Peyer's patch (tissue), 4 donors: ENCODE data around the gene RHOG.

Experiments used
- POLR2A ChIP-seq, 2 donors: fragments of 450-650 bp; IDR thresholded peaks; one replicate each; pipeline ENCODE4 v1.5.1; 2017; ENCODE audit warnings: antibody characterized with exemption in 2 of 2, mild to moderate bottlenecking in 2 of 2, moderate library complexity in 2 of 2
- TF ChIP-seq, protein P1 (sequence below), 6 experiments: fragments of 450-650 bp in 4 of 6; fragments of 200-600 bp in 2 of 6; sonication (generic) in 1 of 6; IDR thresholded peaks; one replicate each; pipeline ENCODE4 v1.5.1; 2017 to 2019; ENCODE audit warnings: antibody characterized with exemption in 6 of 6, mild to moderate bottlenecking in 3 of 6, moderate library complexity in 1 of 6

DNA sequence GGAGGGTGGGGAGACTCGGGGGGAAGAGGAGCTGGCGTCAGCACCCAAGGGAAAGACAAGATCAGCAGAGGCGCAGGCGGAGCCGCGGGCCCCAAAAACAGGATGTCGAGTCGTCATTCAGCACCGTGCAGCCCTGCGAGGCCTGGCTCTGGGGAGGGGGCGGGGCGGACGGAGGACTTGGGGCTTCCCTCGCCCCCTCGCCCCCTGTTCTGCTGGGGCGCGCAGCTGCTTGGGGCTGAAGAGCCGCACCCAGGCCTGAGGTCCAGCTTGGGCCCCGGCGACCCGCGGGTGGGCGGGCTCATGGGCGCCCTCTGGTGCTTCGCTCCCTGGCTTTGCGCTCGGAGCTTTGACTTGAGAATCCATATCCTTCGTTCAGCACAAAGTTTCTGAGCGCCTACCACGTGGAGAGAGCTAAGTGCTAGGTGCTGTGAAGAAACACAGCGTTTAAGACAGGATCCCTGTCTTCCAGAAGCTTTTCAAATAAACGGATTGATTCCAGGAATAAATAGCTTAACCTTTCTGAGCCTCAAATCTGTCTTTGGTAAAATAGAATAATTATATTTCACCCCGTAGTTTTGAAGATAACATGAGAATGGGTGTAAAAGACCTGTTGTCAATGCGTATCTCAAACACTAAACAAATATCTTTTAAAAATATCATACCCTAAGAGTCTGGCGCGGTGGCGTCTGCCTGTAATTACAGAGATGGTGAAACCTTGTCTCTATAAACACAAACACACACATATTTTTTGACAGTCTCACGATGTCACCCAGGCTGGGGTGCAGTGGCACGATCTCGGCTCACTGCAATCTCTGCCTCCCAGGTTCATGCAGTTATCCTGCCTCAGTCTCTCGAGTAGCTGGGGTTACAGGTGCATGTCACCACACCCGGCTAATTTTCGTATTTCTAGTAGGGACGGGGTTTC lies 929 bp upstream of the RHOG start:
- peak; percentile 43 to 55 for TF ChIP-seq POLR2A (IDR thresholded peaks at IDR 0.05)
- TF ChIP-seq, protein P1, sequence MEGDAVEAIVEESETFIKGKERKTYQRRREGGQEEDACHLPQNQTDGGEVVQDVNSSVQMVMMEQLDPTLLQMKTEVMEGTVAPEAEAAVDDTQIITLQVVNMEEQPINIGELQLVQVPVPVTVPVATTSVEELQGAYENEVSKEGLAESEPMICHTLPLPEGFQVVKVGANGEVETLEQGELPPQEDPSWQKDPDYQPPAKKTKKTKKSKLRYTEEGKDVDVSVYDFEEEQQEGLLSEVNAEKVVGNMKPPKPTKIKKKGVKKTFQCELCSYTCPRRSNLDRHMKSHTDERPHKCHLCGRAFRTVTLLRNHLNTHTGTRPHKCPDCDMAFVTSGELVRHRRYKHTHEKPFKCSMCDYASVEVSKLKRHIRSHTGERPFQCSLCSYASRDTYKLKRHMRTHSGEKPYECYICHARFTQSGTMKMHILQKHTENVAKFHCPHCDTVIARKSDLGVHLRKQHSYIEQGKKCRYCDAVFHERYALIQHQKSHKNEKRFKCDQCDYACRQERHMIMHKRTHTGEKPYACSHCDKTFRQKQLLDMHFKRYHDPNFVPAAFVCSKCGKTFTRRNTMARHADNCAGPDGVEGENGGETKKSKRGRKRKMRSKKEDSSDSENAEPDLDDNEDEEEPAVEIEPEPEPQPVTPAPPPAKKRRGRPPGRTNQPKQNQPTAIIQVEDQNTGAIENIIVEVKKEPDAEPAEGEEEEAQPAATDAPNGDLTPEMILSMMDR (IDR thresholded peaks at IDR 0.05), result peak; percentile 43 to 88 (median 80)
